ENCODE results near the gene CBR3.
A peak's percentile ranks its signal among the peaks of the same experiment; 100 is the strongest.

The CBR3 gene

DNA sequence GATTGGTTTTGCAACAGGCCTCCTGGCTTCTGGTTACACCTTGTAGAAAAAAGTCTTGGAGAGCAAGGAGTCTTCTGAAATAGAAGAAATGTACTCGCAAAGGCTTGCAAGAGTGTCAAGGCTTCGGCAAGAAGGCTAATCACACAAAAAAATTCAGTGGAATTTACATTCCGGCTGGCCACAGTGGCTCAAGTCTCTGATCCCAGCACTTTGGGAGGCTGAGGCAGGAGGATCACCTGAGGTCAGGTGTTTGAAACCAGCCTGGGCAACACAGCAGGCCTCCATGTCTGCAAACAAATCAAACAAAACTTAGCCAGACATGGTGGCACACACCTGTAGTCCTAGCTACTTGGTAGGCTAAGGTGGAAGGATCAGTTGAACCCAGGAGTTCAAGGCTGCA is 14.0 kb downstream of the CBR3 start:
- TF ChIP-seq JUND (IDR thresholded peaks at IDR 0.05; ENCODE audit: low read depth), result no peak
- in situ Hi-C loops (cut with HindIII; ENCODE audit: low pct_unique_long_range_greater_than_20kb, low sequenced_read_pairs), result no loop called here
- no peak for DNase-seq (ENCODE audit: low read depth in 1 of 2, low spot score in 1 of 2)

- in situ Hi-C loops (cut with HindIII; ENCODE audit: low pct_unique_long_range_greater_than_20kb, low sequenced_read_pairs), result no loop called here
- no peak for DNase-seq (ENCODE audit: low read depth in 1 of 2, low spot score in 1 of 2)
- TF ChIP-seq JUND (IDR thresholded peaks at IDR 0.05; ENCODE audit: low read depth), result no peak
Measured at GRCh38 chr21:36149788-36150711, 15.2 kb downstream of the CBR3 start.

- in situ Hi-C loops (cut with HindIII; ENCODE audit: low pct_unique_long_range_greater_than_20kb, low sequenced_read_pairs), result no loop called here
- DNase-seq (ENCODE audit: low read depth in 1 of 2, low spot score in 1 of 2), result peak; percentile 51 to 91
- no peak for TF ChIP-seq JUND (IDR thresholded peaks at IDR 0.05; ENCODE audit: low read depth)
Measured at GRCh38 chr21:36155603-36156338, 20.9 kb downstream of the CBR3 start.

DNA sequence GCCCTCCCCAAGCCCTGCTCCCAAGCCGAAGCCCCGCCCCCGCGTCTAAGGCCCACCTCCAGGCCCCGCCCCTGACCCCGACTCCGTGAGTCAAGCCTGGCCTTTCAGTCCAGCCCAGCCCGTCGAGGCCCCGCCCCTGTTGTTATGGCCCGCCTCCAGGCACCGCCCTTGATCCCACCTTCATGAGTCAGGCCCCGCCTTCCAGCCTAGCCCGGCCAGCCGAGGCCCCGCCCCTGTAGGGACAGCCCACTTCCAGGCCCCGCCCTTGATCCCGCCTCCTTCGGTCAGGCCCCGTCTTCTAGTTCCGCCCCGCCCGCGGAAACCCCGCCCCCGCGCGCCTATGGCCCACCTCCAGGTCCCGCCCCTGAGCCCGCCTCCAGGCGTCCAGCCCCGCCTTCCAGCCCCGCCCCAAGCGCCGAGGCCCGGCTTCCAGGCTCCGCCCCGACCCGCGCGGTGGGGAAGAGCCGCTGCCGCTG is 21.5 kb downstream of the CBR3 start:
- TF ChIP-seq JUND (IDR thresholded peaks at IDR 0.05; ENCODE audit: low read depth), result no peak
- in situ Hi-C loops (cut with HindIII; ENCODE audit: low pct_unique_long_range_greater_than_20kb, low sequenced_read_pairs), result no loop called here
- DNase-seq (ENCODE audit: low read depth in 1 of 2, low spot score in 1 of 2), result peak; percentile 92 to 99

DNA sequence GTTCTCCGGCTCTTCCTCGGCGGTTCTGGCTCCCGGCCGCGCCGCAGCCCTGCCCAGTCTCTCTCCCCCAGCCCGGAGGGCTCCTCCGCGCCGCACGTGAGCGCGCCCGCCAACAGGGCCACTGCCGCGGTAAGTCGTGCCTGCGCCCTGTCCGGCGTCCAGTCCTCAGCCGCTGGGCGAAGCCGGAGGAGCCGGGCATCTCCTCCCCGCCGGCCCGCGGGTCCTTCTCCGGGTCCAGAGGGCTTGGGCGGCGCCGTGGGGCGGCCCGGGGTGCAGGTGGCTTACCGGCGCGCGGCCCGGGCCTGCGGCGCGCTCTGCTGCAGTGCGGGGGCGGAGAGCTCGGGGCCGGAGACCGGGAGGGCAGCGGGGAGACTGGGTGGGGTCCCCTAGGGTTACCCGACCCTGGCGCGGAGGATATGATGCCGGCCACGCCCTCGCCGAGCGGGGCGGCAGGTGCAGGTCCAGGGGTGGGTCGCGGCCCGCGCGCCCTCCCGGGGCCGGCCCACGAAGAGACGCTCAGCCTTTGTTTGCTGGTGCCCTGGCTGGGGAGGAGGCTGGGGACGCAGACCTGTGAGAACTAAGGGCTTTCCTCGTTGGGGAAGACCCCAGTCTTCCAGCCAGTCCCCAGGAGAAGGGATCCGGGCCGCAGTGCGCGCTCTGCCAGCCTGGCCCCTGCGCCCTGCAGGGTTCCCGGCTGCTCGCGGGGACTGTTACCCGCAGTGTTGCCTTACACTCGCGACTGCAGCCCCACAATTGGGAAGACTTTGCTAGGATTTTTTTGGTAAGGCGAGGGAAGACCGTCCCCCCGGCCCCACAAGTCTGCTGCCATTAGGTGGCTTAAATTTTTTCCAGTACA is 22.2 kb downstream of the CBR3 start, which contains the start of gene DOP1B:
TSS of gene DOP1B (plus strand) at position 10 of the 856 bp plus-strand sequence. CDS start 7,910 bp downstream, outside the sequence.
- no peak for DNase-seq (ENCODE audit: low read depth in 1 of 2, low spot score in 1 of 2)

DNA sequence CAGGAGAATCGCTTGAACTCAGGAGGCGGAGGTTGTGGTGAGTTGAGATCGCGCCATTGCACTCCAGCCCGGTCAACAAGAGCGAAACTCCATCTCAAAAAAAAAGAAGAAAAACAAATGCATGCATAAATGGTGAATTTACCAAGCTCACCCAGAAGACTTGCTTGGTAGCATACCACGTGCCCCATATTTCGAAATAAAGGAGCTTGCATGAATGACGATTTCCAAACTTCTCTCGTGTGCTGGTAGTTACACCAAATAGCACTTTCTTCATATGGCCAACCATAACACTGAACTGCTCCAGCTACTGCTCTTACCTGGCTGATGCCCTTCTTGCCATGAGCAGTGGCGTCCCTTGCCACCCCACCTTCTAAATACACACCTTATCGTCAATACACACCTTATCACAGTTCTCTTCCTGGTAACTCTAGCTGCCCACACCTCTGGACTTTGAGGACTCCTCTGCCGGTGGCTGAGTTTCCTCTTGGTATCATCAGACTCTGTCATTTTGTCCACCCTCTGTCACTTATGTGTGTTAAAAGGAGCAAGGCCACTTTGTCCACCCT is 24.6 kb downstream of the CBR3 start:
- in situ Hi-C loops (cut with HindIII; ENCODE audit: low pct_unique_long_range_greater_than_20kb, low sequenced_read_pairs), result no loop called here

More for the DNA sequence above, 22.2 kb downstream of the CBR3 start, which contains the start of gene DOP1B:
- in situ Hi-C loops (cut with HindIII; ENCODE audit: low pct_unique_long_range_greater_than_20kb, low sequenced_read_pairs), result no loop called here
- no peak for TF ChIP-seq JUND (IDR thresholded peaks at IDR 0.05; ENCODE audit: low read depth)

DNA sequence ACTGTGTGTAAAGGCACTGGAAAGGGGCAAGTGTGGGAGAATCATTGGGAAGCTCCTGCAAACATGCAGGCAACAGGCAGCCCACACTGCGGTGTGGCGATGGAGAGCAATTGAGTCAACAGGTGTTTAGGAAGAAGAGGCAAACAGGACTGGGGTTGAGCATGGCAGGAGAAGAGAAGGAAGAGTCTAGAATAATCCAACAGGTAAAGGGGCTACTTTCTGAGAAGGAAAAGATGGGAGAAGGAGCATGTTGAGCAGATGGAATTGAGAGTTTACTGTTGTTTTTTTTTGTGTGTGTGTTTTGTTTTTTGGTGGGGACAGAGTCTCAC is 25.9 kb downstream of the CBR3 start:
- no peak for TF ChIP-seq JUND (IDR thresholded peaks at IDR 0.05; ENCODE audit: low read depth)
- no peak for DNase-seq (ENCODE audit: low read depth in 1 of 2, low spot score in 1 of 2)
- in situ Hi-C loops (cut with HindIII; ENCODE audit: low pct_unique_long_range_greater_than_20kb, low sequenced_read_pairs), result no loop called here

More for the DNA sequence above, 24.6 kb downstream of the CBR3 start:
- no peak for TF ChIP-seq JUND (IDR thresholded peaks at IDR 0.05; ENCODE audit: low read depth)
- DNase-seq (ENCODE audit: low read depth in 1 of 2, low spot score in 1 of 2), result no peak

DNA sequence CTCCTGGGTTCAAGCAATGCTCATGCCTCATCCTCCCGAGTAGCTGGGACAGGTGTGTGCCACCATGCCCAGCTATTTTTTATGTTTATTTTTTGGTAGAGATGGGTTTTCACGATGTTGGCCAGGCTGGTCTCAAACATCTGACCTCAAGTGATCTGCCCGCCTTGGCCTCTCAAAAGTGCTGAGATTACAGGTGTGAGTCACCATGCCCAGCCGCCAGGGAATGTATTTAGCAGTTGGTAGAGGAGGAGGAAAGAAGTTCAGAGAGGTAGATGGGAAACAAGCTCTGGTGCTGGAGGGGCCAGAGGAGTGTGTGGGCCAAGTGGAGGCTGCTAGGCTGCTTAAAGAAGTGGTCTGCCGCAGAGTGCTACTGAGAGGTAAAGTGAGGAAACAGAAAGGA is 27.8 kb downstream of the CBR3 start:
- TF ChIP-seq JUND (IDR thresholded peaks at IDR 0.05; ENCODE audit: low read depth), result no peak
- in situ Hi-C loops (cut with HindIII; ENCODE audit: low pct_unique_long_range_greater_than_20kb, low sequenced_read_pairs), result no loop called here
- DNase-seq (ENCODE audit: low read depth in 1 of 2, low spot score in 1 of 2), result no peak

DNA sequence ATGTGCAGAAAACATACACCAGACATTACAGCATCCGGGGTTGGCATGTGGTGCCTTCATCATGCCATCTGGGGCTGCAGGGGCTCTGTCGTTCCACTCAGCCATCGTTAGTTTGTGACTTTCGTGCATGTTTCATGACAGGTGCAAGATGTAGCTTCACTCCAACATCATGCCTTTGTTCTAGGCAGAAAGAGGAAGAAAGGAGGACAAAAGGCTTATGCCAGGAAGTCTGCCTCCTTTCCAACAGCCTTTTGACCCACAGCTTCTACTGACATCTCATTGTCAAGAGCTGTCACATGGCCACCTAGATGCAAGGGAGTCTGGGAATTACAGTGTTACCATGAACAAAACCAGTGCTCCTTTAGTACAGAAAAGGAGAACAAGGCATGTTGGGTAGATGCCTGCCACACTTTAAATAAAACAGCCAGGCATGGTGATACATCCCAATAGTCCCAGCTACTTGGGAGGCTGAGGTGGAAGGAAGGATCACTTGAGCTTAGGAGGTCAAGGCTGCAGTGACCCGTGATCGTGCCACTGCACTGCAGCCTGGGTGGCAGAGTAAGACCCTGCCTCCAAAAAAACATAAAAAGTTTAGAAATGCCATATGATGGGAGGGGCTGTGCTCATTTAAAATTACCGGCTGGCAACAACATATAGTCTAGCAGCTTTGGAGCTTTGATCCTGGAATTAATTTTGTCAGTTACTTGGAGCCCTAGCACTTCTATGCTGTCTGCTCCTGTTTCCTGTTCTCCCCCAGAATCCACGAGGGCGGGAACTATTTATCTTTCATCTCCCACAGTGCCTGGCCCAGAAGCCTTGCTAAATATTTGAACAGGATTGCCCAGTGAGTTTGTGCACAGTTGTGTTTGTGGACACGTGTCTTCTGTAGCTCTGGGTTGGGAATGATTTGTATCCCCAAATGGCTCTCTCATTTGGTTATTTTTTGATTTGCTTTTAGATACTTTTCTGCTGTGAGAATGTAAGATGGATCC is 29.2 kb downstream of the CBR3 start:
- TF ChIP-seq JUND (IDR thresholded peaks at IDR 0.05; ENCODE audit: low read depth), result no peak
- DNase-seq (ENCODE audit: low read depth in 1 of 2, low spot score in 1 of 2), result peak; percentile 45 to 81
- in situ Hi-C loops (cut with HindIII; ENCODE audit: low pct_unique_long_range_greater_than_20kb, low sequenced_read_pairs), result no loop called here

- DNase-seq (ENCODE audit: low read depth in 1 of 2, low spot score in 1 of 2), result no peak
- no peak for TF ChIP-seq JUND (IDR thresholded peaks at IDR 0.05; ENCODE audit: low read depth)
- in situ Hi-C loops (cut with HindIII; ENCODE audit: low pct_unique_long_range_greater_than_20kb, low sequenced_read_pairs), result no loop called here
Measured at GRCh38 chr21:36165356-36165755, 30.5 kb downstream of the CBR3 start.

- DNase-seq (ENCODE audit: low read depth in 1 of 2, low spot score in 1 of 2), result no peak
- in situ Hi-C loops (cut with HindIII; ENCODE audit: low pct_unique_long_range_greater_than_20kb, low sequenced_read_pairs), result no loop called here
- TF ChIP-seq JUND (IDR thresholded peaks at IDR 0.05; ENCODE audit: low read depth), result no peak
Measured at GRCh38 chr21:36166705-36167104, 31.8 kb downstream of the CBR3 start.
